Measurements from ENCODE around the gene SPNS1. TPM values are rescaled to one million over a fixed set of nuclear protein-coding genes. Genes with fewer than 3 reads are reported as not detected.

The SPNS1 gene
- total and polyA plus RNA-seq, 3 donors from 2014 or later: 32.0 to 56.9 (median 51.7) TPM

GRCh38 chr16:28984091-28984490 is 9.5 kb downstream of the SPNS1 start:
- H3K36me3 ChIP-seq (ENCODE audit: low read depth, missing control alignments): no peaks in the 10 kb centered on the region
- H3K27ac ChIP-seq: no peak overlapping the region
- no peak overlapping the region for H3K4me3 ChIP-seq
- no peaks in the 10 kb centered on the region for H3K27me3 ChIP-seq
- no peaks in the 10 kb centered on the region for H3K9me3 ChIP-seq
- 80 to 87% methylated on average over 12 of the region's 12 CpGs for WGBS, 2 donors
- no peak for TF ChIP-seq CTCF (IDR thresholded peaks at IDR 0.05)
- no peak for TF ChIP-seq POLR2A (IDR thresholded peaks at IDR 0.05)
- intact Hi-C loops (cut with DNase I; ENCODE audit: low total_unique reads): no loop called here
- no peaks in the 10 kb centered on the region for H3K4me1 ChIP-seq
- DNase-seq: no peak

GRCh38 chr16:28984619-28985135 is 10.1 kb downstream of the SPNS1 start, which contains the start of gene LAT:
Gene LAT (plus strand): TSS chr16:28985052. CDS start chr16:28985418, 366 bp downstream.
- no peak within 1 kb of the TSS for H3K4me3 ChIP-seq
- no peak for DNase-seq
- H3K27me3 ChIP-seq: no peaks in the 10 kb centered on the region
- no peak within 1 kb of the TSS for H3K27ac ChIP-seq
- TF ChIP-seq POLR2A (IDR thresholded peaks at IDR 0.05): no peak
- TF ChIP-seq CTCF (IDR thresholded peaks at IDR 0.05): no peak
- no peaks in the 10 kb centered on the region for H3K9me3 ChIP-seq
- WGBS, 2 donors: 79 to 93% methylated on average over 11 to 22 of the region's 24 CpGs
- intact Hi-C loops (cut with DNase I; ENCODE audit: low total_unique reads): no loop called here
- no peaks in the 10 kb centered on the region for H3K4me1 ChIP-seq
- H3K36me3 ChIP-seq (ENCODE audit: low read depth, missing control alignments): no peaks in the 10 kb centered on the region

GRCh38 chr16:28985211-28986041 is 10.8 kb downstream of the SPNS1 start:
- WGBS, 2 donors: 80 to 86% methylated on average over 14 to 18 of the region's 19 CpGs
- no peaks in the 10 kb centered on the region for H3K36me3 ChIP-seq (ENCODE audit: low read depth, missing control alignments)
- no peaks in the 10 kb centered on the region for H3K4me1 ChIP-seq
- TF ChIP-seq POLR2A (IDR thresholded peaks at IDR 0.05) (no peak), CTCF (IDR thresholded peaks at IDR 0.05) (no peak)
- intact Hi-C loops (cut with DNase I; ENCODE audit: low total_unique reads): no loop called here
- no peak for DNase-seq
- H3K27me3 ChIP-seq: no peaks in the 10 kb centered on the region
- no peaks in the 10 kb centered on the region for H3K9me3 ChIP-seq
- no peak overlapping the region for H3K27ac ChIP-seq
- no peak overlapping the region for H3K4me3 ChIP-seq

GRCh38 chr16:28986046-28986445 is 11.5 kb downstream of the SPNS1 start:
- no peaks in the 10 kb centered on the region for H3K36me3 ChIP-seq (ENCODE audit: low read depth, missing control alignments)

More at GRCh38 chr16:28986046-28986445, 11.5 kb downstream of the SPNS1 start:
- no peak for TF ChIP-seq CTCF (IDR thresholded peaks at IDR 0.05)
- TF ChIP-seq POLR2A (IDR thresholded peaks at IDR 0.05): no peak
- no peak overlapping the region for H3K27ac ChIP-seq
- H3K4me1 ChIP-seq: no peaks in the 10 kb centered on the region
- no peaks in the 10 kb centered on the region for H3K9me3 ChIP-seq
- intact Hi-C loops (cut with DNase I; ENCODE audit: low total_unique reads): no loop called here
- no peak for DNase-seq
- no peak overlapping the region for H3K4me3 ChIP-seq
- 96 to 97% methylated on average over 9 of the region's 9 CpGs for WGBS, 2 donors
- H3K27me3 ChIP-seq: no peaks in the 10 kb centered on the region

Measured in testis (tissue), 3 donors.